ENCODE measurements around the gene CHMP1A.
A peak's percentile ranks its signal among the peaks of the same experiment; 100 is the strongest.
"Not testable (repeated sequence)": the region's sequence is repeated elsewhere in the genome, so short reads cannot be mapped to it uniquely, and the experiment has no call there.

The CHMP1A gene

GRCh38 chr16:89657442-89658220 is at the start of gene CHMP1A, which contains the start of gene SPATA33:
Gene CHMP1A, minus strand, starts transcription at chr16:89657708. Its CDS starts 120 bp downstream, at chr16:89657588.
Gene SPATA33, plus strand, starts transcription at chr16:89657836. Its CDS starts 76 bp downstream, at chr16:89657912.
- peak; percentile 86 to 89 (median 87) for DNase-seq (ENCODE audit: low read depth in 3 of 3)

GRCh38 chr16:89706518-89707260 is 49.2 kb upstream of the CHMP1A start:
- DNase-seq (ENCODE audit: low read depth in 3 of 3), result no peak

GRCh38 chr16:89705006-89705405 is 47.5 kb upstream of the CHMP1A start:
- DNase-seq (ENCODE audit: low read depth in 3 of 3), result no peak

- no peak for DNase-seq (ENCODE audit: low read depth in 3 of 3)
Measured at GRCh38 chr16:89704281-89704680, 46.8 kb upstream of the CHMP1A start.

- DNase-seq (ENCODE audit: low read depth in 3 of 3), result peak; percentile 92 to 97 (median 96)
Measured at GRCh38 chr16:89701425-89702406, 44.2 kb upstream of the CHMP1A start, which contains the start of gene SPATA2L. Gene SPATA2L, minus strand, starts transcription at chr16:89701705. Its CDS starts 473 bp downstream, at chr16:89701232.

- no peak for DNase-seq (ENCODE audit: low read depth in 3 of 3)
Measured at GRCh38 chr16:89700649-89701424, 43.3 kb upstream of the CHMP1A start.

- peak; percentile 95 to 98 (median 95) for DNase-seq (ENCODE audit: low read depth in 3 of 3)
Measured at GRCh38 chr16:89700100-89700648, 42.7 kb upstream of the CHMP1A start.

- DNase-seq (ENCODE audit: low read depth in 3 of 3), result not testable (repeated sequence)
Measured at GRCh38 chr16:89699629-89700099, 42.2 kb upstream of the CHMP1A start.

- not testable (repeated sequence) for DNase-seq (ENCODE audit: low read depth in 3 of 3)
Measured at GRCh38 chr16:89698717-89699116, 41.2 kb upstream of the CHMP1A start.

- no peak for DNase-seq (ENCODE audit: low read depth in 3 of 3)
Measured at GRCh38 chr16:89697616-89698331, 40.3 kb upstream of the CHMP1A start.

GRCh38 chr16:89697161-89697615 is 39.7 kb upstream of the CHMP1A start:
- DNase-seq (ENCODE audit: low read depth in 3 of 3), result no peak

- DNase-seq (ENCODE audit: low read depth in 3 of 3), result no peak
Measured at GRCh38 chr16:89696670-89697128, 39.2 kb upstream of the CHMP1A start.

- no peak for DNase-seq (ENCODE audit: low read depth in 3 of 3)
Measured at GRCh38 chr16:89695875-89696669, 38.6 kb upstream of the CHMP1A start.

- no peak for DNase-seq (ENCODE audit: low read depth in 3 of 3)
Measured at GRCh38 chr16:89695086-89695874, 37.8 kb upstream of the CHMP1A start.

- DNase-seq (ENCODE audit: low read depth in 3 of 3), result not testable (repeated sequence)
Measured at GRCh38 chr16:89694784-89695085, 37.2 kb upstream of the CHMP1A start.

GRCh38 chr16:89693931-89694783 is 36.6 kb upstream of the CHMP1A start:
- no peak for DNase-seq (ENCODE audit: low read depth in 3 of 3)

- no peak for DNase-seq (ENCODE audit: low read depth in 3 of 3)
Measured at GRCh38 chr16:89693289-89693731, 35.8 kb upstream of the CHMP1A start.

Data from stimulated activated CD4-positive, alpha-beta T cell treated with anti-CD3 and anti-CD28 coated beads, TNF-alpha, amount 100 ng/mL, for 24 hours (primary cell).